Smooth muscle cell (in vitro differentiated cells): ENCODE results near the gene RHBDL1. TPM values are rescaled to one million over a fixed set of nuclear protein-coding genes. Genes with fewer than 3 reads are reported as not detected.

Experiments
- DNase-seq: peaks from one replicate; lab custom pipeline; 2025; ENCODE audit not compliant: unreplicated experiment; lab: John Stamatoyannopoulos, UW
- H2AFZ ChIP-seq: fragments of 200-600 bp; sonication (generic); 2 replicates; pipeline ENCODE4 v1.6.0; 2016; ENCODE audit warnings: antibody characterized with exemption, low read depth, mild to moderate bottlenecking
- H3F3A ChIP-seq: fragments of 200-600 bp; sonication (generic); 2 replicates; pipeline ENCODE4 v1.6.0; 2017; ENCODE audit warnings: antibody characterized with exemption, low read depth
- H3K27ac ChIP-seq: fragments of 200-600 bp; sonication (generic); 2 replicates; pipeline ENCODE4 v1.5.1; 2016; ENCODE audit warnings: low read depth, mild to moderate bottlenecking
- H3K27me3 ChIP-seq: fragments of 200-600 bp; sonication (generic); 2 replicates; pipeline ENCODE4 v1.6.1; 2016; ENCODE audit warnings: low read depth, mild to moderate bottlenecking
- H3K36me3 ChIP-seq: fragments of 200-600 bp; sonication (generic); 2 replicates; pipeline ENCODE4 v1.5.1; 2016; ENCODE audit warnings: low read depth
- H3K4me1 ChIP-seq: fragments of 200-600 bp; sonication (generic); 2 replicates; pipeline ENCODE4 v1.5.1; 2016; ENCODE audit warnings: low read depth
- H3K4me2 ChIP-seq: fragments of 200-600 bp; sonication (generic); 2 replicates; pipeline ENCODE4 v1.6.0; 2016; ENCODE audit warnings: mild to moderate bottlenecking
- H3K4me3 ChIP-seq: fragments of 200-600 bp; sonication (generic); 2 replicates; pipeline ENCODE4 v1.5.1; 2016; ENCODE audit warnings: mild to moderate bottlenecking
- H3K79me2 ChIP-seq: fragments of 200-600 bp; sonication (generic); 2 replicates; pipeline ENCODE4 v1.6.0; 2016; ENCODE audit warnings: low read depth, mild to moderate bottlenecking
- H3K9ac ChIP-seq: fragments of 200-600 bp; sonication (generic); 2 replicates; pipeline ENCODE4 v1.6.0; 2016; ENCODE audit warnings: low read depth
- H3K9me3 ChIP-seq: fragments of 200-600 bp; sonication (generic); replicated peaks from 2 replicates; pipeline ENCODE4 v1.5.1; 2016; ENCODE audit warnings: low read depth
- H4K20me1 ChIP-seq: fragments of 200-600 bp; sonication (generic); 2 replicates; pipeline ENCODE4 v1.6.0; 2016; ENCODE audit warnings: low read depth
- CTCF ChIP-seq: fragments of 200-600 bp; sonication (generic); IDR thresholded peaks from 2 replicates; pipeline ENCODE4 v1.5.1; 2017; ENCODE audit warnings: borderline replicate concordance, mild to moderate bottlenecking, antibody characterized with exemption; ENCODE audit not compliant: insufficient read depth, poor library complexity, severe bottlenecking
- WGBS: methylation state at CpG from one replicate; pipeline ENCODE4 v1.1.7; 2016; ENCODE audit warnings: low lambda C conversion rate; 5-methylcytosine and 5-hydroxymethylcytosine counted together
- polyA plus RNA-seq: library from polyadenylated mRNA; unstranded; fragments of >200 nt; fragmentation: Nextera tagmentation; extraction: Ambion mirVana; gene quantifications from 2 replicates; pipeline ENCODE4 v1.2.1, GENCODE V29; 2016
- total RNA-seq: library from RNA; depleted of rRNA; stranded (reverse); fragments of >200 nt; gene quantifications from 2 replicates; pipeline ENCODE4 v1.2.3, GENCODE V29; 2014

The RHBDL1 gene
- total and polyA plus RNA-seq, 2 experiments from 2014 or later, result 2.7 to 3.7 TPM

DNA sequence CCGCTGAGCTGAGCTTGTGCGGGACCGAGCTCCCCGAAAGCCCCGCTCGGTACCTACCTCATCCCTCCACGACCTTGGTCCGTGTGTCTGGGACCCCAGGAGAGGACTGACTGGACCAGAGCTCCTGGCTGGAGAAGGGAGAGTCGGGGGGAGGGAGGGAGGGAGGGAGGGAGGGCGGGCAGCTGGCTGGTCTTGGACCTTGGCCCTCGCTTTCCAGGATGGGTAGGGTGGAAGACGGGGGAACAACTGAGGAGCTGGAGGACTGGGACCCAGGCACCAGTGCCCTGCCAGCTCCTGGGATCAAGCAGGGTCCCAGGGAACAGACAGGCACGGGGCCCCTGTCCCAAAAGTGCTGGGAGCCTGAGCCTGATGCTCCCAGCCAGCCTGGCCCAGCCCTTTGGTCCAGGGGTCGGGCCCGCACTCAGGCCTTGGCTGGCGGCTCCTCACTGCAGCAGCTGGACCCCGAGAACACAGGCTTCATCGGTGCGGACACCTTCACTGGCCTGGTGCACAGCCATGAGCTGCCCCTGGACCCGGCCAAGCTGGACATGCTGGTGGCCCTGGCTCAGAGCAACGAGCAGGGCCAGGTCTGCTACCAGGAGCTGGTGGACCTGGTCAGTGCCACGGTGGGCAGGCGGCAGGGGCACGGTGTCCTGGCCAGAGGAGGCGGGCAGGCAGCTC lies 553 bp downstream of the RHBDL1 start:
- Histone ChIP-seq H2AFZ (no peak overlapping the region), H3K4me1 (peaks cover 9% of the 10 kb centered on the region)

DNA sequence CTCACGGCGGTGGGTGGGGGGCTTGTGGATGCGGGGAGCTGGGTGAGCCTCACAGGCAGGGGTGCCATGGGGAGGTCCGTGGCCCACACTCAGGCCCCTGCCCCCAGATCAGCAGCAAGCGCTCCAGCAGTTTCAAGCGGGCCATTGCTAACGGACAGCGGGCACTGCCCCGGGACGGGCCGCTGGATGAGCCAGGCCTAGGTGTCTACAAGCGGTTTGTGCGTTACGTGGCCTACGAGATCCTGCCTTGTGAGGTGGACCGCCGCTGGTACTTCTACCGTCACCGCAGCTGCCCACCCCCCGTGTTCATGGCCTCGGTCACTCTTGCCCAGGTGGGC lies 1.1 kb downstream of the RHBDL1 start:
- H3K27me3 ChIP-seq, result no peaks in the 10 kb centered on the region
- DNase-seq, result no peak
- peaks cover 4% of the 10 kb centered on the region for H3F3A ChIP-seq
- no peak overlapping the region for H3K4me3 ChIP-seq
- peaks cover 14% of the 10 kb centered on the region for H3K4me1 ChIP-seq
- H3K36me3 ChIP-seq, result no peaks in the 10 kb centered on the region
- no peaks in the 10 kb centered on the region for H3K9me3 ChIP-seq
- no peak overlapping the region for H3K4me2 ChIP-seq
- no peak overlapping the region for H3K9ac ChIP-seq
- 95% methylated on average over 17 of the region's 21 CpGs for whole genome bisulfite sequencing
- H3K27ac ChIP-seq, result no peak overlapping the region
- H2AFZ ChIP-seq, result no peak overlapping the region
- TF ChIP-seq CTCF, result no peak
- peaks cover 10% of the 10 kb centered on the region for H3K79me2 ChIP-seq
- peaks cover 28% of the 10 kb centered on the region for H4K20me1 ChIP-seq

More for the DNA sequence above, 553 bp downstream of the RHBDL1 start:
- Histone ChIP-seq H3K4me3 (peak overlapping the region; percentile 44), H3K4me2 (peak overlapping the region; percentile 88), H3F3A (peaks cover 4% of the 10 kb centered on the region), H3K79me2 (peaks cover 5% of the 10 kb centered on the region), H3K27ac (no peak overlapping the region), H3K9ac (no peak overlapping the region), H3K27me3 (no peaks in the 10 kb centered on the region), H3K36me3 (no peaks in the 10 kb centered on the region), H4K20me1 (peaks cover 23% of the 10 kb centered on the region), H3K9me3 (no peaks in the 10 kb centered on the region)
- DNase-seq, result no peak
- WGBS, result 82% methylated on average over 13 of the region's 25 CpGs
- TF ChIP-seq CTCF, result no peak

GRCh38 chr16:676913-677312 lies 1.4 kb downstream of the RHBDL1 start:
- H3K36me3 ChIP-seq, result no peaks in the 10 kb centered on the region
- TF ChIP-seq CTCF, result no peak
- no peaks in the 10 kb centered on the region for H3K27me3 ChIP-seq
- peaks cover 31% of the 10 kb centered on the region for H4K20me1 ChIP-seq
- 89% methylated on average over 19 of the region's 23 CpGs for WGBS
- peaks cover 4% of the 10 kb centered on the region for H3F3A ChIP-seq
- DNase-seq, result no peak
- no peak overlapping the region for H2AFZ ChIP-seq
- H3K27ac ChIP-seq, result no peak overlapping the region
- no peaks in the 10 kb centered on the region for H3K9me3 ChIP-seq
- no peak overlapping the region for H3K4me2 ChIP-seq
- H3K79me2 ChIP-seq, result peaks cover 14% of the 10 kb centered on the region
- H3K4me1 ChIP-seq, result peaks cover 15% of the 10 kb centered on the region
- H3K9ac ChIP-seq, result no peak overlapping the region
- H3K4me3 ChIP-seq, result no peak overlapping the region
